A673 (cell line): Measurements from ENCODE around the gene MSI2.

Experiments used
- CTCF ChIP-seq: fragments of 300-800, 200-600 bp; sonication (generic); conservative IDR thresholded peaks from 2 replicates; pipeline ENCODE4 v1.5.1; 2017; ENCODE audit warnings: low read depth, mild to moderate bottlenecking, antibody characterized with exemption, low read length, moderate library complexity, mixed read lengths
- EZH2 ChIP-seq: fragments of 200-600 bp; sonication (generic); IDR thresholded peaks from 2 replicates; pipeline ENCODE4 v1.6.1; 2017; ENCODE audit warnings: borderline replicate concordance, low read depth, mild to moderate bottlenecking, mixed read lengths, antibody characterized with exemption, low read length; ENCODE audit not compliant: poor library complexity, severe bottlenecking

GRCh38 chr17:57331423-57331822 lies 75.1 kb downstream of the MSI2 start:
- TF ChIP-seq CTCF (no peak), EZH2 (no peak)
